Caco-2 (cell line): ENCODE data around the gene DTX1. TPM values are rescaled to one million over a fixed set of nuclear protein-coding genes. Genes with fewer than 3 reads are reported as not detected.

Source experiments
- BruUV-seq: library from RNA; stranded (reverse); fragments of 400-500 nt; replicated peaks from 2 replicates; lab custom pipeline; 2021; lab: Mats Ljungman, UMichigan
- CTCF ChIA-PET: fragments of 300-600 bp; sonication (Branson Sonifier 250); formaldehyde crosslinking; loops from one replicate; lab custom pipeline; 2022; ENCODE audit warnings: antibody characterized with exemption; lab: Charles Lee
- POLR2A ChIA-PET: fragments of 300-600 bp; sonication (Branson Sonifier 250); formaldehyde crosslinking; loops from one replicate; lab custom pipeline; 2022; ENCODE audit warnings: antibody characterized with exemption; lab: Charles Lee
- DNase-seq, 2 experiments: peaks; one replicate each; pipeline versions ENCODE4 v3.0.0 to v3.0.0-alpha.2; 2020 to 2022
- H3K27me3 ChIP-seq: replicated peaks from 2 replicates; pipeline ENCODE4 v1.6.0; 2011; ENCODE audit warnings: low read length; ENCODE audit not compliant: control insufficient read depth, insufficient read depth
- H3K36me3 ChIP-seq: 2 replicates; pipeline ENCODE4 v1.5.1; 2011; ENCODE audit warnings: low read length; ENCODE audit not compliant: control insufficient read depth, insufficient read depth
- H3K4me1 ChIP-seq: fragments of 250-450 bp; sonication (Bioruptor Pico); 2 replicates; pipeline ENCODE4 v1.5.1; 2020; ENCODE audit warnings: mild to moderate bottlenecking
- H3K4me3 ChIP-seq: 2 replicates; pipeline ENCODE4 v1.5.1; 2011; ENCODE audit warnings: low read depth, mild to moderate bottlenecking, control low read depth, low read length
- H3K9me3 ChIP-seq: fragments of 250-450 bp; sonication (Bioruptor Pico); 2 replicates; pipeline ENCODE4 v1.5.1; 2020; ENCODE audit warnings: mild to moderate bottlenecking, moderate library complexity
- H3K27ac Mint-ChIP-seq: one replicate; pipeline ENCODE4 v1.8.0; 2022; ENCODE audit warnings: mixed read lengths; ENCODE audit not compliant: unreplicated experiment
- H3K27me3 Mint-ChIP-seq: one replicate; pipeline ENCODE4 v1.8.0; 2022; ENCODE audit warnings: mixed read lengths; ENCODE audit not compliant: insufficient read depth, unreplicated experiment
- H3K36me3 Mint-ChIP-seq: one replicate; pipeline ENCODE4 v1.8.0; 2022; ENCODE audit warnings: mild to moderate bottlenecking, mixed read lengths; ENCODE audit not compliant: insufficient read depth, unreplicated experiment
- H3K4me1 Mint-ChIP-seq: one replicate; pipeline ENCODE4 v1.8.0; 2022; ENCODE audit warnings: low read depth, mixed read lengths; ENCODE audit not compliant: unreplicated experiment
- H3K4me3 Mint-ChIP-seq: one replicate; pipeline ENCODE4 v1.8.0; 2022; ENCODE audit warnings: mild to moderate bottlenecking, moderate library complexity, mixed read lengths; ENCODE audit not compliant: unreplicated experiment
- H3K9me3 Mint-ChIP-seq: one replicate; pipeline ENCODE4 v1.8.0; 2022; ENCODE audit warnings: mixed read lengths; ENCODE audit not compliant: unreplicated experiment
- CTCF ChIP-seq, 2 experiments: fragments of 200-600 bp in 1 of 2; IDR thresholded peaks; 1 replicate in 1 of 2; 2 replicates in 1 of 2; pipeline versions ENCODE4 v1.5.1 to v1.8.0; 2011 to 2022; ENCODE audit warnings: antibody characterized with exemption in 1 of 2, control low read depth in 1 of 2, inconsistent platforms in 1 of 2, low read depth in 1 of 2, low read length in 1 of 2, mild to moderate bottlenecking in 1 of 2, moderate library complexity in 1 of 2; ENCODE audit not compliant: insufficient read depth in 1 of 2, severe bottlenecking in 1 of 2, unreplicated experiment in 1 of 2
- intact Hi-C: fragments of 100-400 bp; cut with micrococcal nuclease; formaldehyde crosslinking; loops from one replicate; pipeline ENCODE4 v1.10.0; 2022; ENCODE audit not compliant: unreplicated experiment
- total RNA-seq: library from RNA; stranded (reverse); gene quantifications from 2 replicates; pipeline ENCODE4 v1.2.3, GENCODE V29; 2022

DTX1 gene
- total RNA-seq, 1 experiment from 2014 or later, result not detected

GRCh38 chr12:113131556-113131955 lies 75.0 kb downstream of the DTX1 start:
- Histone ChIP-seq H3K4me1 (no peaks in the 10 kb centered on the region; the same call in 1 of the 2 replicates), H3K9me3 (no peaks in the 10 kb centered on the region), H3K27me3 (no peaks in the 10 kb centered on the region), H3K4me3 (no peak overlapping the region), H3K36me3 (no peaks in the 10 kb centered on the region)
- ChIA-PET CTCF (interaction anchor here (1.3 kb wide), 1 partner anchor 11 kb away, joined by 3 read pairs; no protein-coding TSS in a partner anchor), POLR2A (interaction anchor here (0.7 kb wide), 1 partner anchor 580 kb away, joined by 7 read pairs; no protein-coding TSS in a partner anchor)
- intact Hi-C loops, result no loop called here
- Mint-ChIP-seq H3K27me3 (peaks cover 10% of the 10 kb centered on the region), H3K4me3 (no peak overlapping the region), H3K9me3 (no peaks in the 10 kb centered on the region), H3K36me3 (no peaks in the 10 kb centered on the region), H3K27ac (no peak overlapping the region), H3K4me1 (no peaks in the 10 kb centered on the region)
- no TSS peak for BruUV-seq
- no peak for TF ChIP-seq CTCF (IDR thresholded peaks at IDR 0.05; ENCODE audit: insufficient read depth in 1 of 2, low read depth in 1 of 2, low read length in 1 of 2, severe bottlenecking in 1 of 2, unreplicated experiment in 1 of 2)
- no peak for DNase-seq

GRCh38 chr12:113133036-113133435 lies 76.5 kb downstream of the DTX1 start:
- Mint-ChIP-seq H3K4me1 (no peaks in the 10 kb centered on the region), H3K27ac (no peak overlapping the region), H3K36me3 (no peaks in the 10 kb centered on the region), H3K27me3 (peaks cover 10% of the 10 kb centered on the region), H3K9me3 (no peaks in the 10 kb centered on the region), H3K4me3 (no peak overlapping the region)
- intact Hi-C loops, result no loop called here
- Histone ChIP-seq H3K4me3 (no peak overlapping the region), H3K27me3 (no peaks in the 10 kb centered on the region), H3K36me3 (no peaks in the 10 kb centered on the region), H3K4me1 (no peaks in the 10 kb centered on the region; the same call in 1 of the 2 replicates), H3K9me3 (no peaks in the 10 kb centered on the region)
- ChIA-PET CTCF (interaction anchor here (0.6 kb wide), 1 partner anchor 614 kb away, joined by 3 read pairs; no protein-coding TSS in a partner anchor), POLR2A (no interaction called here)
- no peak for TF ChIP-seq CTCF (IDR thresholded peaks at IDR 0.05; ENCODE audit: insufficient read depth in 1 of 2, low read depth in 1 of 2, low read length in 1 of 2, severe bottlenecking in 1 of 2, unreplicated experiment in 1 of 2)
- DNase-seq, result no peak
- no TSS peak for BruUV-seq

- no peaks in the 10 kb centered on the region for H3K4me1 Mint-ChIP-seq
- ChIA-PET CTCF (interaction anchor here (0.6 kb wide), 1 partner anchor 614 kb away, joined by 3 read pairs; no protein-coding TSS in a partner anchor), POLR2A (no interaction called here)
- DNase-seq, result no peak
- H3K9me3 Mint-ChIP-seq, result no peaks in the 10 kb centered on the region
- Histone ChIP-seq H3K27me3 (no peaks in the 10 kb centered on the region), H3K9me3 (no peaks in the 10 kb centered on the region), H3K36me3 (no peaks in the 10 kb centered on the region), H3K4me1 (no peaks in the 10 kb centered on the region; the same call in 1 of the 2 replicates), H3K4me3 (no peak overlapping the region)
- no peak overlapping the region for H3K4me3 Mint-ChIP-seq
- intact Hi-C loops, result no loop called here
- H3K27me3 Mint-ChIP-seq, result peaks cover 4% of the 10 kb centered on the region
- no peak for TF ChIP-seq CTCF (IDR thresholded peaks at IDR 0.05; ENCODE audit: insufficient read depth in 1 of 2, low read depth in 1 of 2, low read length in 1 of 2, severe bottlenecking in 1 of 2, unreplicated experiment in 1 of 2)
- H3K36me3 Mint-ChIP-seq, result no peaks in the 10 kb centered on the region
- no peak overlapping the region for H3K27ac Mint-ChIP-seq
- no TSS peak for BruUV-seq
Measured at GRCh38 chr12:113133666-113134065, 77.1 kb downstream of the DTX1 start.
